ENCODE results near the gene MAP2.

The MAP2 gene

GRCh38 chr2:209529579-209529978 is 105.7 kb downstream of the MAP2 start:
- no peak for DNase-seq (ENCODE audit: low read depth)

- no peak for DNase-seq (ENCODE audit: low read depth)
Measured at GRCh38 chr2:209532321-209532720, 108.5 kb downstream of the MAP2 start.

GRCh38 chr2:209533391-209533790 is 109.5 kb downstream of the MAP2 start:
- no peak for DNase-seq (ENCODE audit: low read depth)

- no peak for DNase-seq (ENCODE audit: low read depth)
Measured at GRCh38 chr2:209534228-209534627, 110.4 kb downstream of the MAP2 start.

GRCh38 chr2:209536363-209536762 is 112.5 kb downstream of the MAP2 start:
- no peak for DNase-seq (ENCODE audit: low read depth)

- DNase-seq (ENCODE audit: low read depth) = no peak
Measured at GRCh38 chr2:209547726-209548125, 123.9 kb downstream of the MAP2 start.

- no peak for DNase-seq (ENCODE audit: low read depth)
Measured at GRCh38 chr2:209549589-209549988, 125.7 kb downstream of the MAP2 start.

GRCh38 chr2:209553913-209554312 is 130.1 kb downstream of the MAP2 start:
- DNase-seq (ENCODE audit: low read depth) = no peak

- no peak for DNase-seq (ENCODE audit: low read depth)
Measured at GRCh38 chr2:209556354-209556961, 132.6 kb downstream of the MAP2 start.

- no peak for DNase-seq (ENCODE audit: low read depth)
Measured at GRCh38 chr2:209560911-209561310, 137.1 kb downstream of the MAP2 start.

- DNase-seq (ENCODE audit: low read depth) = no peak
Measured at GRCh38 chr2:209563453-209563852, 139.6 kb downstream of the MAP2 start.

- no peak for DNase-seq (ENCODE audit: low read depth)
Measured at GRCh38 chr2:209564816-209565215, 141.0 kb downstream of the MAP2 start.

- DNase-seq (ENCODE audit: low read depth) = no peak
Measured at GRCh38 chr2:209565896-209566582, 142.2 kb downstream of the MAP2 start.

- no peak for DNase-seq (ENCODE audit: low read depth)
Measured at GRCh38 chr2:209570194-209570593, 146.3 kb downstream of the MAP2 start.

GRCh38 chr2:209574515-209574914 is 150.7 kb downstream of the MAP2 start:
- no peak for DNase-seq (ENCODE audit: low read depth)

GRCh38 chr2:209577376-209578357 is 153.8 kb downstream of the MAP2 start:
- no peak for DNase-seq (ENCODE audit: low read depth)

GRCh38 chr2:209578394-209579001 is 154.7 kb downstream of the MAP2 start:
- no peak for DNase-seq (ENCODE audit: low read depth)

- DNase-seq (ENCODE audit: low read depth) = no peak
Measured at GRCh38 chr2:209579230-209579749, 155.4 kb downstream of the MAP2 start.

GRCh38 chr2:209581040-209581439 is 157.2 kb downstream of the MAP2 start:
- no peak for DNase-seq (ENCODE audit: low read depth)

- no peak for DNase-seq (ENCODE audit: low read depth)
Measured at GRCh38 chr2:209582281-209582680, 158.4 kb downstream of the MAP2 start.

- no peak for DNase-seq (ENCODE audit: low read depth)
Measured at GRCh38 chr2:209584472-209584871, 160.6 kb downstream of the MAP2 start.

GRCh38 chr2:209584915-209585314 is 161.1 kb downstream of the MAP2 start:
- no peak for DNase-seq (ENCODE audit: low read depth)

All from stimulated activated CD8-positive, alpha-beta memory T cell treated with anti-CD3 and anti-CD28 coated beads, Interleukin-15, amount 100 ng/mL, for 24 hours (primary cell).